PFSK-1 (cell line): ENCODE data around the gene PRKCE.

Experiments
- FOXP2 ChIP-seq: optimal IDR thresholded peaks from 2 replicates; pipeline ENCODE3; 2011; ENCODE audit warnings: borderline replicate concordance, control low read depth, inconsistent platforms; ENCODE audit not compliant: insufficient read depth; ENCODE audit errors: extremely low read length, extremely low read depth
- POLR2AphosphoS5 ChIP-seq: IDR thresholded peaks from 2 replicates; pipeline ENCODE4 v1.6.1; 2012; ENCODE audit warnings: low read depth, mild to moderate bottlenecking, control low read depth, low read length, moderate library complexity
- REST ChIP-seq, 2 experiments: IDR thresholded peaks; 2 replicates each; pipeline versions ENCODE4 v1.6.1 to v1.8.0; 2011 to 2012; ENCODE audit warnings: low read depth in 2 of 2, low read length in 2 of 2, control low read depth in 1 of 2, inconsistent platforms in 1 of 2, mild to moderate bottlenecking in 1 of 2, moderate library complexity in 1 of 2; ENCODE audit not compliant: insufficient read depth in 1 of 2
- SIN3A ChIP-seq: IDR thresholded peaks from 2 replicates; pipeline ENCODE4 v1.6.1; 2012; ENCODE audit warnings: mild to moderate bottlenecking, low read length, moderate library complexity, borderline replicate concordance; ENCODE audit not compliant: insufficient read depth
- TAF1 ChIP-seq: IDR thresholded peaks from 2 replicates; pipeline ENCODE4 v1.6.1; 2012; ENCODE audit warnings: low read length, control low read depth, borderline replicate concordance; ENCODE audit not compliant: insufficient read depth

DNA sequence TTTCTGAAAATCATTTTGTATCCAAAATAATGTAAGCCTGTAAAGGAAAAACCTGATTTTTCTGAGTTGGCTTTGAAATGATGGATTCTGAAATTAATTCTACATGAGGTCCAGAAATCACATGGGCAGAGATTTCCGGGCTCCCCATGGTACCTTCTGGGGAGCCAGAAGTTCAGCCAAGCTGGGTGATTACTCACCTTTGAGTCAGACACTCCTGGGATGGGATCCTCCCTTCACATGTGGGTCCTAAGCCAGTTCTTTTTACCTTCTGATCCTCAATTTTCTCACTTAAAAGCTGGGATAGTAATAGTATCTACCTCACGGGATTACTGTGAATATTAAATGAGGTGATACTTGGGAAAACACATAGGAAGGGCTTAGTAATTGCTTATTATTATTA lies 465.9 kb downstream of the PRKCE start:
- TF ChIP-seq REST (IDR thresholded peaks at IDR 0.05; ENCODE audit: insufficient read depth in 1 of 2, low read depth in 2 of 2, low read length in 2 of 2) (no peak), POLR2AphosphoS5 (no peak), TAF1 (no peak), FOXP2 (no peak), SIN3A (no peak)
